Activated naive CD8-positive, alpha-beta T cell (primary cell): ENCODE data around the gene IPPK.
"Not testable (repeated sequence)": the region's sequence is repeated elsewhere in the genome, so short reads cannot be mapped to it uniquely, and the experiment has no call there.

Source experiments
- H3K27ac Mint-ChIP-seq: one replicate; pipeline ENCODE4 v1.8.0; 2021; ENCODE audit warnings: mixed read lengths
- H3K27me3 Mint-ChIP-seq: one replicate; pipeline ENCODE4 v1.8.0; 2021; ENCODE audit warnings: mixed read lengths
- H3K36me3 Mint-ChIP-seq: one replicate; pipeline ENCODE4 v1.8.0; 2021; ENCODE audit warnings: mixed read lengths
- H3K4me1 Mint-ChIP-seq: one replicate; pipeline ENCODE4 v1.8.0; 2021; ENCODE audit warnings: low read depth, mixed read lengths
- H3K4me3 Mint-ChIP-seq: one replicate; pipeline ENCODE4 v1.8.0; 2021; ENCODE audit warnings: mild to moderate bottlenecking, mixed read lengths
- H3K9me3 Mint-ChIP-seq: one replicate; pipeline ENCODE4 v1.8.0; 2021; ENCODE audit warnings: low read depth, mixed read lengths

Gene IPPK

GRCh38 chr9:92639791-92640271, 30.1 kb downstream of the IPPK start:
- Mint-ChIP-seq H3K27me3 (no peaks in the 10 kb centered on the region), H3K27ac (no peak overlapping the region), H3K9me3 (no peaks in the 10 kb centered on the region), H3K4me1 (no peaks in the 10 kb centered on the region), H3K4me3 (no peak overlapping the region), H3K36me3 (peaks cover 10% of the 10 kb centered on the region)

GRCh38 chr9:92639124-92639523, 30.8 kb downstream of the IPPK start:
- H3K4me1 Mint-ChIP-seq: no peaks in the 10 kb centered on the region
- H3K36me3 Mint-ChIP-seq: peaks cover 11% of the 10 kb centered on the region
- no peak overlapping the region for H3K27ac Mint-ChIP-seq
- H3K27me3 Mint-ChIP-seq: no peaks in the 10 kb centered on the region
- H3K4me3 Mint-ChIP-seq: no peak overlapping the region
- no peaks in the 10 kb centered on the region for H3K9me3 Mint-ChIP-seq

- Mint-ChIP-seq H3K36me3 (peaks cover 9% of the 10 kb centered on the region), H3K4me1 (no peaks in the 10 kb centered on the region), H3K4me3 (no peak overlapping the region), H3K27ac (no peak overlapping the region), H3K9me3 (no peaks in the 10 kb centered on the region), H3K27me3 (no peaks in the 10 kb centered on the region)
Observed at GRCh38 chr9:92638621-92639101, 31.3 kb downstream of the IPPK start.

GRCh38 chr9:92637886-92638620, 31.9 kb downstream of the IPPK start:
- H3K9me3 Mint-ChIP-seq: no peaks in the 10 kb centered on the region
- H3K27me3 Mint-ChIP-seq: no peaks in the 10 kb centered on the region

GRCh38 chr9:92637326-92637725, 32.6 kb downstream of the IPPK start:
- Mint-ChIP-seq H3K4me1 (no peaks in the 10 kb centered on the region), H3K27me3 (no peaks in the 10 kb centered on the region), H3K9me3 (no peaks in the 10 kb centered on the region), H3K4me3 (no peak overlapping the region), H3K36me3 (peaks cover 9% of the 10 kb centered on the region), H3K27ac (no peak overlapping the region)

More at GRCh38 chr9:92637886-92638620, 31.9 kb downstream of the IPPK start:
- peaks cover 9% of the 10 kb centered on the region for H3K36me3 Mint-ChIP-seq
- H3K4me3 Mint-ChIP-seq: no peak overlapping the region
- H3K27ac Mint-ChIP-seq: no peak overlapping the region
- no peaks in the 10 kb centered on the region for H3K4me1 Mint-ChIP-seq

- no peaks in the 10 kb centered on the region for H3K27me3 Mint-ChIP-seq
- no peak overlapping the region for H3K27ac Mint-ChIP-seq
- no peaks in the 10 kb centered on the region for H3K4me1 Mint-ChIP-seq
- no peak overlapping the region for H3K4me3 Mint-ChIP-seq
- no peaks in the 10 kb centered on the region for H3K9me3 Mint-ChIP-seq
- H3K36me3 Mint-ChIP-seq: peaks cover 12% of the 10 kb centered on the region
Observed at GRCh38 chr9:92636627-92637026, 33.3 kb downstream of the IPPK start.

- Mint-ChIP-seq H3K27ac (no peak overlapping the region), H3K4me1 (no peaks in the 10 kb centered on the region), H3K9me3 (no peaks in the 10 kb centered on the region), H3K27me3 (no peaks in the 10 kb centered on the region), H3K36me3 (peaks cover 12% of the 10 kb centered on the region), H3K4me3 (no peak overlapping the region)
Observed at GRCh38 chr9:92635760-92636159, 34.2 kb downstream of the IPPK start.

GRCh38 chr9:92634712-92635605, 35.0 kb downstream of the IPPK start:
- H3K9me3 Mint-ChIP-seq: no peaks in the 10 kb centered on the region
- H3K4me1 Mint-ChIP-seq: no peaks in the 10 kb centered on the region
- peaks cover 15% of the 10 kb centered on the region for H3K36me3 Mint-ChIP-seq
- no peaks in the 10 kb centered on the region for H3K27me3 Mint-ChIP-seq
- peak overlapping the region; percentile 10 for H3K27ac Mint-ChIP-seq
- no peak overlapping the region for H3K4me3 Mint-ChIP-seq

- Mint-ChIP-seq H3K36me3 (peaks cover 24% of the 10 kb centered on the region), H3K4me1 (no peaks in the 10 kb centered on the region)
Observed at GRCh38 chr9:92633614-92634278, 36.2 kb downstream of the IPPK start.

GRCh38 chr9:92632641-92633040, 37.3 kb downstream of the IPPK start:
- Mint-ChIP-seq H3K9me3 (no peaks in the 10 kb centered on the region), H3K27ac (no peak overlapping the region), H3K36me3 (peaks cover 23% of the 10 kb centered on the region), H3K4me3 (no peak overlapping the region), H3K4me1 (no peaks in the 10 kb centered on the region), H3K27me3 (no peaks in the 10 kb centered on the region)

More at GRCh38 chr9:92633614-92634278, 36.2 kb downstream of the IPPK start:
- no peaks in the 10 kb centered on the region for H3K27me3 Mint-ChIP-seq
- no peak overlapping the region for H3K27ac Mint-ChIP-seq
- no peak overlapping the region for H3K4me3 Mint-ChIP-seq
- no peaks in the 10 kb centered on the region for H3K9me3 Mint-ChIP-seq

- H3K27me3 Mint-ChIP-seq: no peaks in the 10 kb centered on the region
- H3K4me3 Mint-ChIP-seq: no peak overlapping the region
- H3K36me3 Mint-ChIP-seq: peaks cover 23% of the 10 kb centered on the region
- H3K4me1 Mint-ChIP-seq: no peaks in the 10 kb centered on the region
- no peaks in the 10 kb centered on the region for H3K9me3 Mint-ChIP-seq
- no peak overlapping the region for H3K27ac Mint-ChIP-seq
Observed at GRCh38 chr9:92631452-92632343, 38.2 kb downstream of the IPPK start.

- Mint-ChIP-seq H3K36me3 (peaks cover 20% of the 10 kb centered on the region), H3K4me1 (no peaks in the 10 kb centered on the region), H3K9me3 (no peaks in the 10 kb centered on the region), H3K4me3 (no peak overlapping the region), H3K27ac (no peak overlapping the region), H3K27me3 (no peaks in the 10 kb centered on the region)
Observed at GRCh38 chr9:92627651-92628050, 42.3 kb downstream of the IPPK start.

- H3K36me3 Mint-ChIP-seq: peaks cover 15% of the 10 kb centered on the region
- H3K27ac Mint-ChIP-seq: no peak overlapping the region
Observed at GRCh38 chr9:92626484-92626883, 43.4 kb downstream of the IPPK start.

GRCh38 chr9:92623936-92624335, 46.0 kb downstream of the IPPK start:
- H3K9me3 Mint-ChIP-seq, H3K4me1 Mint-ChIP-seq, H3K36me3 Mint-ChIP-seq, H3K27me3 Mint-ChIP-seq, H3K4me3 Mint-ChIP-seq, H3K27ac Mint-ChIP-seq: not testable (repeated sequence)

More at GRCh38 chr9:92626484-92626883, 43.4 kb downstream of the IPPK start:
- Mint-ChIP-seq H3K9me3 (no peaks in the 10 kb centered on the region), H3K4me1 (no peaks in the 10 kb centered on the region), H3K4me3 (no peak overlapping the region), H3K27me3 (no peaks in the 10 kb centered on the region)
